GM23338 (cell line): ENCODE data around the gene PTPN18. TPM values are rescaled to one million over a fixed set of nuclear protein-coding genes. Genes with fewer than 3 reads are reported as not detected.

Experiments used
- ATAC-seq: fragments of 200-7000 bp; cut with Tn5 transposase; 3 replicates; pipeline ENCODE4 v1.9.1; 2020
- DNase-seq: peaks from one replicate; pipeline ENCODE4 v3.0.0-alpha.2; 2015; ENCODE audit warnings: low spot score
- H2AFZ ChIP-seq: fragments of 200-600 bp; sonication (generic); 2 replicates; pipeline ENCODE4 v1.8.0; 2016; ENCODE audit warnings: antibody characterized with exemption, mild to moderate bottlenecking, moderate library complexity
- H3F3A ChIP-seq: fragments of 200-600 bp; sonication (generic); replicated peaks from 2 replicates; pipeline ENCODE4 v1.8.0; 2017; ENCODE audit warnings: antibody characterized with exemption, mixed run types, low read depth
- H3K27ac ChIP-seq: fragments of 200-600 bp; sonication (generic); 2 replicates; pipeline ENCODE4 v1.6.1; 2016; ENCODE audit warnings: low read depth
- H3K27me3 ChIP-seq: fragments of 200-600 bp; sonication (generic); 2 replicates; pipeline ENCODE4 v1.8.0; 2016; ENCODE audit warnings: mild to moderate bottlenecking, mixed run types, moderate library complexity; ENCODE audit not compliant: insufficient read depth
- H3K36me3 ChIP-seq: fragments of 200-600 bp; sonication (generic); 2 replicates; pipeline ENCODE4 v1.8.0; 2016; ENCODE audit warnings: mild to moderate bottlenecking; ENCODE audit not compliant: insufficient read depth
- H3K4me1 ChIP-seq: fragments of 200-600 bp; sonication (generic); 2 replicates; pipeline ENCODE4 v1.8.0; 2016; ENCODE audit warnings: mild to moderate bottlenecking, moderate library complexity; ENCODE audit not compliant: insufficient read depth
- H3K4me2 ChIP-seq: fragments of 200-600 bp; sonication (generic); 2 replicates; pipeline ENCODE4 v1.7.1; 2017; ENCODE audit warnings: mixed run types
- H3K4me3 ChIP-seq: fragments of 200-600 bp; sonication (generic); 2 replicates; pipeline ENCODE4 v1.6.1; 2016; ENCODE audit warnings: mixed run types
- H3K79me2 ChIP-seq: fragments of 200-600 bp; sonication (generic); replicated peaks from 2 replicates; pipeline ENCODE4 v1.8.0; 2017; ENCODE audit warnings: mild to moderate bottlenecking; ENCODE audit not compliant: insufficient read depth
- H3K9me2 ChIP-seq: fragments of 200-600 bp; sonication (generic); 2 replicates; pipeline ENCODE4 v1.8.0; 2017; ENCODE audit not compliant: insufficient read depth
- H4K20me1 ChIP-seq: fragments of 200-600 bp; sonication (generic); replicated peaks from 2 replicates; pipeline ENCODE4 v1.8.0; 2017; ENCODE audit warnings: mild to moderate bottlenecking; ENCODE audit not compliant: insufficient read depth
- H3K27ac Mint-ChIP-seq: 2 replicates; pipeline ENCODE4 v1.8.0; 2020; ENCODE audit warnings: inconsistent platforms, mild to moderate bottlenecking, moderate library complexity, mixed read lengths
- H3K27me3 Mint-ChIP-seq: 3 replicates; pipeline ENCODE4 v1.8.0; 2022; ENCODE audit warnings: low read depth, mild to moderate bottlenecking, moderate library complexity, mixed read lengths, inconsistent platforms; ENCODE audit not compliant: insufficient read depth, poor library complexity
- H3K36me3 Mint-ChIP-seq: 3 replicates; pipeline ENCODE4 v1.8.0; 2021; ENCODE audit warnings: low read depth, mild to moderate bottlenecking, inconsistent platforms, moderate library complexity, mixed read lengths
- H3K4me1 Mint-ChIP-seq: 3 replicates; pipeline ENCODE4 v1.8.0; 2020; ENCODE audit warnings: mild to moderate bottlenecking, inconsistent platforms, mixed read lengths
- H3K4me3 Mint-ChIP-seq: 3 replicates; pipeline ENCODE4 v1.8.0; 2021; ENCODE audit warnings: moderate library complexity, mild to moderate bottlenecking, inconsistent platforms, mixed read lengths
- H3K9me3 Mint-ChIP-seq: 3 replicates; pipeline ENCODE4 v1.8.0; 2020; ENCODE audit warnings: moderate library complexity, mild to moderate bottlenecking, inconsistent platforms, mixed read lengths
- EZH2 ChIP-seq: fragments of 200-600 bp; sonication (generic); IDR thresholded peaks from one replicate; pipeline ENCODE4 v1.8.0; 2017; ENCODE audit warnings: antibody characterized with exemption, mild to moderate bottlenecking, low read depth; ENCODE audit not compliant: unreplicated experiment
- EZH2phosphoT487 ChIP-seq: fragments of 200-600 bp; sonication (generic); IDR thresholded peaks from one replicate; pipeline ENCODE4 v1.8.1; 2018; ENCODE audit warnings: antibody characterized with exemption; ENCODE audit not compliant: unreplicated experiment
- JUNB ChIP-seq: IDR thresholded peaks from one replicate; pipeline ENCODE4 v1.6.1; 2016; ENCODE audit warnings: antibody characterized with exemption; ENCODE audit not compliant: unreplicated experiment
- NANOG ChIP-seq: IDR thresholded peaks from 2 replicates; pipeline ENCODE4 v1.6.1; 2016; ENCODE audit warnings: antibody characterized with exemption, borderline replicate concordance
- POLR2AphosphoS5 ChIP-seq: IDR thresholded peaks from 2 replicates; pipeline ENCODE4 v1.6.1; 2016; ENCODE audit warnings: antibody characterized with exemption, low read depth
- STAT1 ChIP-seq: IDR thresholded peaks from one replicate; pipeline ENCODE4 v1.6.1; 2016; ENCODE audit warnings: antibody characterized with exemption; ENCODE audit not compliant: unreplicated experiment
- ZNF331 ChIP-seq: fragments of 250-450 bp; sonication (Bioruptor Pico); IDR thresholded peaks from 2 replicates; pipeline ENCODE4 v1.5.0; 2020; ENCODE audit warnings: low read depth, mild to moderate bottlenecking, moderate library complexity
- polyA plus RNA-seq: library from polyadenylated mRNA; unstranded; fragments of >200 nt; fragmentation: Nextera tagmentation; extraction: Ambion mirVana; gene quantifications from 2 replicates; pipeline ENCODE4 v1.2.1, GENCODE V29; 2016
- total RNA-seq: library from RNA; depleted of rRNA; stranded (reverse); fragments of >200 nt; shearing (Covaris generic); gene quantifications from 2 replicates; pipeline ENCODE4 v1.2.3, GENCODE V29; 2014
- TF ChIP-seq, protein P1 (sequence below): IDR thresholded peaks from 2 replicates; pipeline ENCODE4 v1.6.1; 2016; ENCODE audit warnings: antibody characterized with exemption
- TF ChIP-seq, protein P2 (sequence below): IDR thresholded peaks from one replicate; pipeline ENCODE4 v1.6.1; 2018; ENCODE audit warnings: antibody characterized with exemption; ENCODE audit not compliant: unreplicated experiment
- TF ChIP-seq, protein P3 (sequence below), 2 experiments: fragments of 200-600 bp in 1 of 2; sonication (generic) in 1 of 2; conservative IDR thresholded peaks; 2 replicates each; pipeline versions ENCODE4 v1.5.1 to v1.6.1; 2016 to 2017; ENCODE audit warnings: antibody characterized with exemption in 2 of 2, low read depth in 2 of 2, mild to moderate bottlenecking in 2 of 2, moderate library complexity in 1 of 2

Gene PTPN18
- total and polyA plus RNA-seq, 2 experiments from 2014 or later = 10.1 to 10.9 TPM

DNA sequence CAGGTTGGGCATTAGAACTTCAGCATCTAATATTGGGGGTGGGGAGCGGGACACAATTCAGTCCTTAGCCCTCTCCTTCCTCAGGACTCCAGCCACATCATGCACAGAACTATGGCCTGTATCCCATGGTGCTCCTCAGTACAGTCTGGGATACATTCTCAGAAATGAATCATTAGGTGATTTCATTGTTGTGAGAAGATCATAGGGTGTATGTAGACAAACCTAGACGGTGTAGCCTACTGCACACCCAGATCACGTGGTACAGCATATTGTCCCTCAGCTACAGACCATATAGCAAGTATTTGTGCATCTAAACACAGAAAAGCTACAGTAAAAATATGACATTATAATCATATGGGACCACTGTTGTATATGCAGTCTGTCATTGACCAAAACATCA, 36.3 kb upstream of the PTPN18 start:
- ATAC-seq = no peak
- peaks cover 2% of the 10 kb centered on the region for H3K27me3 Mint-ChIP-seq
- TF ChIP-seq, protein P1, sequence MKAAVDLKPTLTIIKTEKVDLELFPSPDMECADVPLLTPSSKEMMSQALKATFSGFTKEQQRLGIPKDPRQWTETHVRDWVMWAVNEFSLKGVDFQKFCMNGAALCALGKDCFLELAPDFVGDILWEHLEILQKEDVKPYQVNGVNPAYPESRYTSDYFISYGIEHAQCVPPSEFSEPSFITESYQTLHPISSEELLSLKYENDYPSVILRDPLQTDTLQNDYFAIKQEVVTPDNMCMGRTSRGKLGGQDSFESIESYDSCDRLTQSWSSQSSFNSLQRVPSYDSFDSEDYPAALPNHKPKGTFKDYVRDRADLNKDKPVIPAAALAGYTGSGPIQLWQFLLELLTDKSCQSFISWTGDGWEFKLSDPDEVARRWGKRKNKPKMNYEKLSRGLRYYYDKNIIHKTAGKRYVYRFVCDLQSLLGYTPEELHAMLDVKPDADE = no peak
- TF ChIP-seq ZNF331 (CRISPR knock-in tag) = no peak
- no peak for TF ChIP-seq JUNB
- TF ChIP-seq NANOG = no peak
- no peak for TF ChIP-seq STAT1
- TF ChIP-seq EZH2 = no peak
- no peak for TF ChIP-seq EZH2phosphoT487
- TF ChIP-seq, protein P2, sequence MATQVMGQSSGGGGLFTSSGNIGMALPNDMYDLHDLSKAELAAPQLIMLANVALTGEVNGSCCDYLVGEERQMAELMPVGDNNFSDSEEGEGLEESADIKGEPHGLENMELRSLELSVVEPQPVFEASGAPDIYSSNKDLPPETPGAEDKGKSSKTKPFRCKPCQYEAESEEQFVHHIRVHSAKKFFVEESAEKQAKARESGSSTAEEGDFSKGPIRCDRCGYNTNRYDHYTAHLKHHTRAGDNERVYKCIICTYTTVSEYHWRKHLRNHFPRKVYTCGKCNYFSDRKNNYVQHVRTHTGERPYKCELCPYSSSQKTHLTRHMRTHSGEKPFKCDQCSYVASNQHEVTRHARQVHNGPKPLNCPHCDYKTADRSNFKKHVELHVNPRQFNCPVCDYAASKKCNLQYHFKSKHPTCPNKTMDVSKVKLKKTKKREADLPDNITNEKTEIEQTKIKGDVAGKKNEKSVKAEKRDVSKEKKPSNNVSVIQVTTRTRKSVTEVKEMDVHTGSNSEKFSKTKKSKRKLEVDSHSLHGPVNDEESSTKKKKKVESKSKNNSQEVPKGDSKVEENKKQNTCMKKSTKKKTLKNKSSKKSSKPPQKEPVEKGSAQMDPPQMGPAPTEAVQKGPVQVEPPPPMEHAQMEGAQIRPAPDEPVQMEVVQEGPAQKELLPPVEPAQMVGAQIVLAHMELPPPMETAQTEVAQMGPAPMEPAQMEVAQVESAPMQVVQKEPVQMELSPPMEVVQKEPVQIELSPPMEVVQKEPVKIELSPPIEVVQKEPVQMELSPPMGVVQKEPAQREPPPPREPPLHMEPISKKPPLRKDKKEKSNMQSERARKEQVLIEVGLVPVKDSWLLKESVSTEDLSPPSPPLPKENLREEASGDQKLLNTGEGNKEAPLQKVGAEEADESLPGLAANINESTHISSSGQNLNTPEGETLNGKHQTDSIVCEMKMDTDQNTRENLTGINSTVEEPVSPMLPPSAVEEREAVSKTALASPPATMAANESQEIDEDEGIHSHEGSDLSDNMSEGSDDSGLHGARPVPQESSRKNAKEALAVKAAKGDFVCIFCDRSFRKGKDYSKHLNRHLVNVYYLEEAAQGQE = no peak
- no peaks in the 10 kb centered on the region for H3K9me3 Mint-ChIP-seq
- H3F3A ChIP-seq = no peaks in the 10 kb centered on the region
- no peak overlapping the region for H3K27ac ChIP-seq
- DNase-seq = no peak
- no peak overlapping the region for H3K4me3 Mint-ChIP-seq
- no peaks in the 10 kb centered on the region for H3K36me3 ChIP-seq
- no peak overlapping the region for H3K4me2 ChIP-seq
- H4K20me1 ChIP-seq = no peaks in the 10 kb centered on the region
- no peaks in the 10 kb centered on the region for H3K9me2 ChIP-seq
- no peak overlapping the region for H2AFZ ChIP-seq
- H3K27ac Mint-ChIP-seq = no peak overlapping the region
- H3K4me3 ChIP-seq = no peak overlapping the region
- H3K4me1 Mint-ChIP-seq = no peaks in the 10 kb centered on the region
- no peaks in the 10 kb centered on the region for H3K36me3 Mint-ChIP-seq
- H3K4me1 ChIP-seq = no peaks in the 10 kb centered on the region
- no peaks in the 10 kb centered on the region for H3K79me2 ChIP-seq
- H3K27me3 ChIP-seq = no peaks in the 10 kb centered on the region

DNA sequence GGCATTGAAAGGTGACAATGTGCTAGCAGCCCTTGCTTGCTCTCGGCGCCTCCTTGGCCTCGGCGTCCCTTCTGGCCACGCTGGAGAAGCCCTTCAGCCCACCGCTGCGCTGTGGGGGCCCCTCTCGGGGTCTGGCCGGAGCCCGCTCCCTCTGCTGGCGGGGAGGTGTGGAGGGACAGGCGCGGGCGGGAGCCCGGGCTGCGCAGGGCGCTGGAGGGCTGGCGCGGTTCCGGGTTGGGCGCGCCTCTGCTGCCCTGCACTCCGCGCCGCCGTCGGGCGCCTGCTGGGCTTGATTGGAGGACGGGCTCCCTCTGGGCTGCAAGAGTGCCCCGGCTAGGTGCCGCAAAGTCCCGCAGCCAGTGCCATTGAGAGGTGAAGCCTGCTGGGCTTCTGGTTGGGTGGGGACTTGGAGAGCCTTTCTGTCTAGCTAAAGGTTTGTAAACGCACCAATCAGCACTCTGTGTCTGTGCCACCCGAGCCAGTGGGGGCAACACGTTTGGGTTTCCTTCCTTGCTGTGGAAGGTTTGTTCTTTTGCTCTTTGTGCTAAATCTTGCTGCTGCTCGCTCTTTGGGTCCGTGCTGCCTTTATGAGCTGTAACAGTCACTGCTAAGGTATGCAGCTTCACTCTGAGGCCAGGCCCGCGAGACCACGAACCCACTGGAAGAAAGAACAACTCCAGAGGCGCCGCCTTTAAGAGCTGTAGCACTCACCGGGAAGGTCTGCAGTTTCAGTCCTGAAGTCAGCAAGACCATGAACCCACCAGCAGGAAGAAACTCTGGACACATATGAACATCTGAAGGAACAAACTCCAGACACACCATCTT, 27.9 kb upstream of the PTPN18 start:
- no peak overlapping the region for H3K4me3 Mint-ChIP-seq
- Histone ChIP-seq H3K9me2 (no peaks in the 10 kb centered on the region), H3K27me3 (peaks cover 14% of the 10 kb centered on the region), H4K20me1 (no peaks in the 10 kb centered on the region), H3K79me2 (no peaks in the 10 kb centered on the region), H3K27ac (no peak overlapping the region), H2AFZ (peak overlapping the region; percentile 99), H3K4me2 (peak overlapping the region; percentile 72), H3K4me1 (no peaks in the 10 kb centered on the region; the same call in 1 of the 2 replicates), H3K4me3 (peak overlapping the region; percentile 45), H3K36me3 (no peaks in the 10 kb centered on the region), H3F3A (no peaks in the 10 kb centered on the region)
- peaks cover 2% of the 10 kb centered on the region for H3K27me3 Mint-ChIP-seq
- H3K36me3 Mint-ChIP-seq = no peaks in the 10 kb centered on the region
- DNase-seq = peak; percentile 82
- ATAC-seq = peak; percentile 90
- H3K9me3 Mint-ChIP-seq = peaks cover 5% of the 10 kb centered on the region; the same call in 1 of the 3 replicates
- H3K4me1 Mint-ChIP-seq = no peaks in the 10 kb centered on the region; the same call in 2 of the 3 replicates
- H3K27ac Mint-ChIP-seq = no peak overlapping the region
- TF ChIP-seq, protein P3, sequence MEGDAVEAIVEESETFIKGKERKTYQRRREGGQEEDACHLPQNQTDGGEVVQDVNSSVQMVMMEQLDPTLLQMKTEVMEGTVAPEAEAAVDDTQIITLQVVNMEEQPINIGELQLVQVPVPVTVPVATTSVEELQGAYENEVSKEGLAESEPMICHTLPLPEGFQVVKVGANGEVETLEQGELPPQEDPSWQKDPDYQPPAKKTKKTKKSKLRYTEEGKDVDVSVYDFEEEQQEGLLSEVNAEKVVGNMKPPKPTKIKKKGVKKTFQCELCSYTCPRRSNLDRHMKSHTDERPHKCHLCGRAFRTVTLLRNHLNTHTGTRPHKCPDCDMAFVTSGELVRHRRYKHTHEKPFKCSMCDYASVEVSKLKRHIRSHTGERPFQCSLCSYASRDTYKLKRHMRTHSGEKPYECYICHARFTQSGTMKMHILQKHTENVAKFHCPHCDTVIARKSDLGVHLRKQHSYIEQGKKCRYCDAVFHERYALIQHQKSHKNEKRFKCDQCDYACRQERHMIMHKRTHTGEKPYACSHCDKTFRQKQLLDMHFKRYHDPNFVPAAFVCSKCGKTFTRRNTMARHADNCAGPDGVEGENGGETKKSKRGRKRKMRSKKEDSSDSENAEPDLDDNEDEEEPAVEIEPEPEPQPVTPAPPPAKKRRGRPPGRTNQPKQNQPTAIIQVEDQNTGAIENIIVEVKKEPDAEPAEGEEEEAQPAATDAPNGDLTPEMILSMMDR (conservative IDR thresholded peaks at IDR 0.05; ENCODE audit: low read depth in 2 of 2) = peak; percentile 51 to 54
- TF ChIP-seq POLR2AphosphoS5 (no peak), STAT1 (no peak)
